ENCODE data around the gene DNAH8.

Gene DNAH8

DNA sequence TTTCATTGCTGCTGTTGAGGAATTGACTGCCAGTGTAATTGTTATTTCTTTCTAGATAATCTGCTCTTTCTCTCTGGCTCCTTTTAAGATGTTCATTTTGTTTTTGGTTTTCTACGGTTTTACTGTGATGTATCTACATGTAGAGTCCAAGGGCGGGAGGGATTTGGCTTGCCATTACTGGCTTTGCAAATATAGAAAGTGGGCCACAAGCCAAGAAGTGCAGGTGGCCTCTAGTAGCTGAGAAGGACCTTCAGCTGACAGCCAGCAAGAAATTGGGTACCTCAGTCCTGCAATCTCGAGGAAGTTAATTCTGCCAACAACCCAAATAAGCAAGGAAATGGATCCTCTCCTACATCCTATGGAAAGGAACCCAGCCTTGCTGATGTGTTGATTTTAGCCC is 290.7 kb downstream of the DNAH8 start:
- no peak overlapping the region for H3K4me3 ChIP-seq (ENCODE audit: low read length)
- TF ChIP-seq, protein P1, sequence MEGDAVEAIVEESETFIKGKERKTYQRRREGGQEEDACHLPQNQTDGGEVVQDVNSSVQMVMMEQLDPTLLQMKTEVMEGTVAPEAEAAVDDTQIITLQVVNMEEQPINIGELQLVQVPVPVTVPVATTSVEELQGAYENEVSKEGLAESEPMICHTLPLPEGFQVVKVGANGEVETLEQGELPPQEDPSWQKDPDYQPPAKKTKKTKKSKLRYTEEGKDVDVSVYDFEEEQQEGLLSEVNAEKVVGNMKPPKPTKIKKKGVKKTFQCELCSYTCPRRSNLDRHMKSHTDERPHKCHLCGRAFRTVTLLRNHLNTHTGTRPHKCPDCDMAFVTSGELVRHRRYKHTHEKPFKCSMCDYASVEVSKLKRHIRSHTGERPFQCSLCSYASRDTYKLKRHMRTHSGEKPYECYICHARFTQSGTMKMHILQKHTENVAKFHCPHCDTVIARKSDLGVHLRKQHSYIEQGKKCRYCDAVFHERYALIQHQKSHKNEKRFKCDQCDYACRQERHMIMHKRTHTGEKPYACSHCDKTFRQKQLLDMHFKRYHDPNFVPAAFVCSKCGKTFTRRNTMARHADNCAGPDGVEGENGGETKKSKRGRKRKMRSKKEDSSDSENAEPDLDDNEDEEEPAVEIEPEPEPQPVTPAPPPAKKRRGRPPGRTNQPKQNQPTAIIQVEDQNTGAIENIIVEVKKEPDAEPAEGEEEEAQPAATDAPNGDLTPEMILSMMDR (conservative IDR thresholded peaks at IDR 0.05; ENCODE audit: low read length) = no peak
- no peak for DNase-seq (ENCODE audit: low read depth)

DNA sequence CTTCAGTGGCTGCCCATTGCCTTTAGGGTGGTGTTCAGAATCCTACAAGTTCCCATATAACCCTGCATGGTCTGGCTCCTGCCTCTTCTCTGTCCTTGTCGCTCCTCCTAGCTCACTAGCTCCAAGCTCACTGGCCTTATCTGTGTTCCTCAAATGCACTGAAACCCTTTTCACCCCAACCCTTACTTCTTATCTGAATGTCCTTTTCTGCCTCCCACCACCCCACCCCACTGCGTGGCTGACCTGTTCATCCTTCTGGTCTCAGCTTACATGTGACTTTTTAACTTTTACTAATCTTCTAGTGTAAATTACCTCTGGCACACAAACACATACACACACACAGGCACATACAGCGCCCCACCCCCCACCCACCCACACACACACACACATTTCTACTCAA is 292.5 kb downstream of the DNAH8 start:
- no peak for DNase-seq (ENCODE audit: low read depth)
- no peak overlapping the region for H3K4me3 ChIP-seq (ENCODE audit: low read length)
- TF ChIP-seq, protein P1 (conservative IDR thresholded peaks at IDR 0.05; ENCODE audit: low read length) = no peak

DNA sequence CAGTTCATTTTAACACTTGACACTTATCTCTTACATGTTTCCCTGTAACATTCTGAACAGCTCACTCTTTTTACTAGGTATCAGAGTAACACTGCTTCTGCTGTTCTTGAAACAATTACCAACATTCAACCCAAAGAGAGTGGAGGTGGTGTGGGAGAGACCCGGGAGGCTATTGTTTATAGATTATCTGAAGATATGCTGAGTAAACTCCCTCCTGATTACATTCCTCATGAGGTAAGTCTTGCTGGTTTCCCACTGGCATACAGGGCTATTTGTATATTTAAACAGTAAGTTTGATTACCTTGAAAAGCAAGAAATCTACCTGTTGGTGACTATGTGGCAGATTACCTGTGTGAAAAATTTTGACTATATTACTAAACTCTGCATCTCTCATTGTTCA is 293.6 kb downstream of the DNAH8 start:
- TF ChIP-seq, protein P1 (conservative IDR thresholded peaks at IDR 0.05; ENCODE audit: low read length) = no peak
- H3K4me3 ChIP-seq (ENCODE audit: low read length) = no peak overlapping the region
- no peak for DNase-seq (ENCODE audit: low read depth)

DNA sequence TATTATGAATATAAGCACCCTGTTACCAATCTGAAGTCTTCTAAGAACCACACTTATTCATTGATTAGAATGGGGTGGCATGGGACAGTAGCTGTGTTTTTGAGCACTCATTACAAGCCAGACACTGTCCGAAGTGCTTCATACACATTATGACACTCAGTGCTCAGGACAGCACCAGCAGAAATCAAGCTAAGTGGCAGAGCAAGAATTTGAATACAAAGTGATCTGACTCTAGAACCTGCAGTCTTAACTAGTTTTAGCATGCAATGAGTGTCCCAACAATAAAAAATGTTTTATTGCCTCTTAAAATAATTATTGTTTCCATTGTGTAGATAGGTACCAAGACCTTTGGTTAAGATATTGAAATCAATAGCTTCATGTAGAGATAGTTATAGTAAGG is 294.4 kb downstream of the DNAH8 start:
- DNase-seq (ENCODE audit: low read depth) = no peak
- H3K4me3 ChIP-seq (ENCODE audit: low read length) = no peak overlapping the region
- TF ChIP-seq, protein P1 (conservative IDR thresholded peaks at IDR 0.05; ENCODE audit: low read length) = no peak

DNA sequence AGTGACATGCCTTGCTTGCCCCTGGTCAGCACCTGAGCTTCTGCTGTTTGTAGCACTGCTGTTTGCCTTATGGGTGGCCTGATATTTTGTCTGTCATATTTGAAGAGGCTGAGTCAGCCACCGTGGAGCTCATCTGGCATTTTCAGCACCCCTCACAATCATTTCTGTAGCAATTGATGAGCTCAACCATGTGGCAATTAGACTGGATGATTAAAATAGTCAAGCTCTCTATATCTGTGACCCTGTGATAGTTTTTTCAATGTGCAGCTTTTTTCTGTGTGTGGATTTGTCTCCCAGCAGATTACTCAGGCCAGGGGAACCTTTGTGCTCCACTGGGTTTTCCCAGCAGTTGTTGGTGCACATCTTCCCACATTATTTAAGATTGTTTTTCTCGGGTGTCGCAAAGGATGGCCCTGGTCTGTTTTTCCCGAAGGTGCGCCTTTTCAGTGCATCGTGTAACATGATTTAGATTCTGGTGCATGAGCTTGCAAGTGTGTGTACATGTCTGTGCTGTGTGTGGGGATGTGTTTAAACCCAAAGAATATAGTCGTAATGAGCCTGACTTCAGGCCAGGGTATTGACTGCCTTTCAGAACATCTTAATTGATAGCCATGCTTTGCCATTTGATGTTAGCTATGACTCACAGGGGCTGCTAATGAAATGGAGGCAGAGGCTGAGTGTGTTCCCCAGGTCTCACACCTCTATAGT is 301.9 kb downstream of the DNAH8 start:
- no peak overlapping the region for H3K4me3 ChIP-seq (ENCODE audit: low read length)
- TF ChIP-seq, protein P1 (conservative IDR thresholded peaks at IDR 0.05; ENCODE audit: low read length) = no peak
- no peak for DNase-seq (ENCODE audit: low read depth)

DNA sequence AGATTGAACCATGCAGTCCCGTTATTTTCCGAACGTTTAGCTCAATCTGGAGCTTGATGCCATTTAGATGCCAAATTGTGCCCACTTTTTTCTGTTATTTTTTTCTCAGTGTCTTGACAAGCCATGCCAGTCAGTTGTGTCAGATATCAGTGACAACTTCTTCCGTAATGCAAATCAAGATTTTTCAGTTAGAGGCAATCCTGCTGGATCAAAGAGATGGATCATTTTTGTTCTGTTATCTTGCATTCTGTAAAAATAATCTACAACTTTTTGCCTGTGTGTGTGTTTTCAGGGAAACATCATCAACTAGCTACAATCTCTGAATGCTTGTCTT is 302.4 kb downstream of the DNAH8 start:
- DNase-seq (ENCODE audit: low read depth) = no peak
- no peak overlapping the region for H3K4me3 ChIP-seq (ENCODE audit: low read length)
- TF ChIP-seq, protein P1 (conservative IDR thresholded peaks at IDR 0.05; ENCODE audit: low read length) = no peak

DNA sequence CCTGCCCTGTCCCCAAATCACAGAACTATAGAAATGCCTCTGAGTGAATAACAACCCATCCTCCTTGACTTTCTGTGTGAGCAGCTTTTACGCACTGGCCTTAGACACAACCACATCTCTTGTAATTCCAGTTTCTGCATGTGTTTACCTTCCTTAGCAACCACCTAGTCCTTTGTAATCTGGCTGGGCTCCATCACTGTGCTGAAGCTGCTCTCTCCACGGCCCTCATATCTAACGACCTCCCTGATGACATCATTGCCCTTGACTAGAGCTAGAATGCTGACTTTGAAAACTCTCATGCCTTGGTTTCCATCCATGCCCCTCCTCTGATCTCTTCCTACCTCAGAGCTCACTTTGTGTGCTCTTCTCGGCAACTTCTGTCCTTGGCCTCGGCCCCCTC is 303.0 kb downstream of the DNAH8 start:
- DNase-seq (ENCODE audit: low read depth) = no peak
- TF ChIP-seq, protein P1 (conservative IDR thresholded peaks at IDR 0.05; ENCODE audit: low read length) = no peak

More for the DNA sequence above, 303.0 kb downstream of the DNAH8 start:
- H3K4me3 ChIP-seq (ENCODE audit: low read length) = no peak overlapping the region
